ENCODE measurements around the gene MLST8. TPM values are rescaled to one million over a fixed set of nuclear protein-coding genes. Genes with fewer than 3 reads are reported as not detected.
"Not testable (repeated sequence)": the region's sequence is repeated elsewhere in the genome, so short reads cannot be mapped to it uniquely, and the experiment has no call there.

Gene MLST8
- total RNA-seq, 1 donor from 2014 or later = 22.2 TPM

- DNase-seq (ENCODE audit: low read depth) = no peak
Observed at GRCh38 chr16:2244926-2245795, 39.9 kb downstream of the MLST8 start.

- DNase-seq (ENCODE audit: low read depth) = no peak
Observed at GRCh38 chr16:2246301-2246885, 41.1 kb downstream of the MLST8 start.

- DNase-seq (ENCODE audit: low read depth) = peak; percentile 25
Observed at GRCh38 chr16:2250652-2251295, 45.5 kb downstream of the MLST8 start.

GRCh38 chr16:2251296-2252111 lies 46.2 kb downstream of the MLST8 start, which contains the start of gene ECI1:
TSS of gene ECI1 (minus strand) at chr16:2251587. CDS start at chr16:2251566, 21 bp downstream.
- DNase-seq (ENCODE audit: low read depth) = peak; percentile 76

- DNase-seq (ENCODE audit: low read depth) = no peak
Observed at GRCh38 chr16:2252806-2253148, 47.5 kb downstream of the MLST8 start.

GRCh38 chr16:2253293-2253692 lies 48.0 kb downstream of the MLST8 start:
- no peak for DNase-seq (ENCODE audit: low read depth)

GRCh38 chr16:2256531-2257140 lies 51.4 kb downstream of the MLST8 start:
- no peak for DNase-seq (ENCODE audit: low read depth)

- no peak for DNase-seq (ENCODE audit: low read depth)
Observed at GRCh38 chr16:2257726-2258125, 52.5 kb downstream of the MLST8 start.

GRCh38 chr16:2258530-2258929 lies 53.3 kb downstream of the MLST8 start:
- DNase-seq (ENCODE audit: low read depth) = not testable (repeated sequence)

Other genes with a start within 250 kb of the MLST8 start
- 119 and 138 TPM in 2 replicates for gene NDUFB10, start 245.9 kb upstream of the MLST8 start, total RNA-seq
- gene RPS2, start 240.6 kb upstream of the MLST8 start, total RNA-seq = 865 and 1,076 TPM in 2 replicates
- gene RNF151, start 238.6 kb upstream of the MLST8 start, total RNA-seq = not detected in 2 replicates
- gene TBL3, start 233.4 kb upstream of the MLST8 start, total RNA-seq = 46.2 and 46.3 TPM in 2 replicates
- gene NOXO1, start 224.0 kb upstream of the MLST8 start, total RNA-seq = 0.87 TPM in 1 of 2 replicates, not detected in the other
- 8.7 and 10.1 TPM in 2 replicates for gene GFER, start 221.3 kb upstream of the MLST8 start, total RNA-seq
- 2.0 and 8.0 TPM in 2 replicates for gene SYNGR3, start 215.5 kb upstream of the MLST8 start, total RNA-seq
- 10.1 and 22.4 TPM in 2 replicates for gene ZNF598, start 195.6 kb upstream of the MLST8 start, total RNA-seq
- 0.10 TPM in 1 of 2 replicates, not detected in the other for gene NPW, start 185.7 kb upstream of the MLST8 start, total RNA-seq
- gene NHERF2, start 178.6 kb upstream of the MLST8 start, total RNA-seq = 3.5 and 6.3 TPM in 2 replicates
- gene NTHL1, start 157.6 kb upstream of the MLST8 start, total RNA-seq = 11.4 and 24.5 TPM in 2 replicates
- gene TSC2, start 157.5 kb upstream of the MLST8 start, total RNA-seq = 24.5 and 63.6 TPM in 2 replicates
- gene PKD1, start 69.6 kb upstream of the MLST8 start, total RNA-seq = 17.4 and 98.0 TPM in 2 replicates
- 0.69 and 0.70 TPM in 2 replicates for gene RAB26, start 56.8 kb upstream of the MLST8 start, total RNA-seq
- 41.8 and 66.1 TPM in 2 replicates for gene TRAF7, start 49.7 kb upstream of the MLST8 start, total RNA-seq
- under 0.01 and 0.15 TPM in 2 replicates for gene CASKIN1, start 8.8 kb upstream of the MLST8 start, total RNA-seq
- gene BRICD5, start 5.4 kb downstream of the MLST8 start, total RNA-seq = 0.17 and 1.7 TPM in 2 replicates
- gene PGP, start 9.4 kb downstream of the MLST8 start, total RNA-seq = 9.7 and 29.9 TPM in 2 replicates
- gene E4F1, start 18.1 kb downstream of the MLST8 start, total RNA-seq = 29.7 and 32.7 TPM in 2 replicates
- gene DNASE1L2, start 31.0 kb downstream of the MLST8 start, total RNA-seq = 0.17 and 1.1 TPM in 2 replicates
- 36.0 and 43.1 TPM in 2 replicates for gene ECI1, start 46.1 kb downstream of the MLST8 start, total RNA-seq
- gene RNPS1, start 62.7 kb downstream of the MLST8 start, total RNA-seq = 76.4 and 94.4 TPM in 2 replicates
- gene ABCA3, start 135.3 kb downstream of the MLST8 start, total RNA-seq = 13.2 and 16.5 TPM in 2 replicates
- gene CCNF, start 224.0 kb downstream of the MLST8 start, total RNA-seq = 3.7 and 14.9 TPM in 2 replicates

Measured in renal cortical epithelial cell (primary cell).